PFSK-1 (cell line): ENCODE data around the gene ADCY6.

Experiments
- POLR2AphosphoS5 ChIP-seq: IDR thresholded peaks from 2 replicates; pipeline ENCODE4 v1.6.1; 2012; ENCODE audit warnings: low read depth, mild to moderate bottlenecking, control low read depth, low read length, moderate library complexity
- SIN3A ChIP-seq: IDR thresholded peaks from 2 replicates; pipeline ENCODE4 v1.6.1; 2012; ENCODE audit warnings: mild to moderate bottlenecking, low read length, moderate library complexity, borderline replicate concordance; ENCODE audit not compliant: insufficient read depth
- TAF1 ChIP-seq: IDR thresholded peaks from 2 replicates; pipeline ENCODE4 v1.6.1; 2012; ENCODE audit warnings: low read length, control low read depth, borderline replicate concordance; ENCODE audit not compliant: insufficient read depth
- TF ChIP-seq, protein P1 (sequence below), 2 experiments: IDR thresholded peaks; 2 replicates each; pipeline versions ENCODE4 v1.6.1 to v1.8.0; 2011 to 2012; ENCODE audit warnings: low read depth in 2 of 2, low read length in 2 of 2, control low read depth in 1 of 2, inconsistent platforms in 1 of 2, mild to moderate bottlenecking in 1 of 2, moderate library complexity in 1 of 2; ENCODE audit not compliant: insufficient read depth in 1 of 2

DNA sequence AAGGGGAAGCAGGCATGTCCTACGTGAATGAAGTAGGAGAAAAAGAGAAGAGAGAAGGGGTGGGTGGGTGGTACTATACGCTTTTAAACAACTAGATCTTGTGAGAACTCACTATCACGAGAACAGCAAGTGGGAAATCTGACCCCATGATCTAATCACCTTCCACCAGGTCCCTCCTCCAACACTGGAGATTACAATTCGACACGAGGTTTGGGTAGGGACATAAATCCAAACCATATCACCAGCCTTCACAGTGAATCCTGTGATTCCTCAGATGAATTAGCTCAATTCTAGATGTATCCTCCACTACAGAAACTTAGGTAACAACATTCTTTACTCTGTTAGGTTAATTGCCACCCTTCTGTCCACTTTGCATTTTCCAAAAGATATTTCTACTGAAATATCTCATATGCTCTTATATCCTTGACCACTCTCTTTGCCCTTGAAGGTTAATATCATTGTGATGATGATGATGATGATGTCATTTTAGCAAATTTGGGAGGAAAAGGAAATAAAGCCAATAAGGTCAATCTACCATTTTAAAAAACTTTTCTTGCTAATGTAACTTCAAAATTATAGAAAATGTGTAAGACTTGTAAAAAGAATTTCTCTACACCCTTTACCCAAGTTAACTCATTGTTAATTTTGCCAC, 49.1 kb downstream of the ADCY6 start:
- TF ChIP-seq SIN3A = no peak
- TF ChIP-seq TAF1 = no peak
- TF ChIP-seq POLR2AphosphoS5 = no peak
- TF ChIP-seq, protein P1, sequence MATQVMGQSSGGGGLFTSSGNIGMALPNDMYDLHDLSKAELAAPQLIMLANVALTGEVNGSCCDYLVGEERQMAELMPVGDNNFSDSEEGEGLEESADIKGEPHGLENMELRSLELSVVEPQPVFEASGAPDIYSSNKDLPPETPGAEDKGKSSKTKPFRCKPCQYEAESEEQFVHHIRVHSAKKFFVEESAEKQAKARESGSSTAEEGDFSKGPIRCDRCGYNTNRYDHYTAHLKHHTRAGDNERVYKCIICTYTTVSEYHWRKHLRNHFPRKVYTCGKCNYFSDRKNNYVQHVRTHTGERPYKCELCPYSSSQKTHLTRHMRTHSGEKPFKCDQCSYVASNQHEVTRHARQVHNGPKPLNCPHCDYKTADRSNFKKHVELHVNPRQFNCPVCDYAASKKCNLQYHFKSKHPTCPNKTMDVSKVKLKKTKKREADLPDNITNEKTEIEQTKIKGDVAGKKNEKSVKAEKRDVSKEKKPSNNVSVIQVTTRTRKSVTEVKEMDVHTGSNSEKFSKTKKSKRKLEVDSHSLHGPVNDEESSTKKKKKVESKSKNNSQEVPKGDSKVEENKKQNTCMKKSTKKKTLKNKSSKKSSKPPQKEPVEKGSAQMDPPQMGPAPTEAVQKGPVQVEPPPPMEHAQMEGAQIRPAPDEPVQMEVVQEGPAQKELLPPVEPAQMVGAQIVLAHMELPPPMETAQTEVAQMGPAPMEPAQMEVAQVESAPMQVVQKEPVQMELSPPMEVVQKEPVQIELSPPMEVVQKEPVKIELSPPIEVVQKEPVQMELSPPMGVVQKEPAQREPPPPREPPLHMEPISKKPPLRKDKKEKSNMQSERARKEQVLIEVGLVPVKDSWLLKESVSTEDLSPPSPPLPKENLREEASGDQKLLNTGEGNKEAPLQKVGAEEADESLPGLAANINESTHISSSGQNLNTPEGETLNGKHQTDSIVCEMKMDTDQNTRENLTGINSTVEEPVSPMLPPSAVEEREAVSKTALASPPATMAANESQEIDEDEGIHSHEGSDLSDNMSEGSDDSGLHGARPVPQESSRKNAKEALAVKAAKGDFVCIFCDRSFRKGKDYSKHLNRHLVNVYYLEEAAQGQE (IDR thresholded peaks at IDR 0.05; ENCODE audit: insufficient read depth in 1 of 2, low read depth in 2 of 2, low read length in 2 of 2) = no peak
